SIG-M5 treated with dmso at 0.1 percent for 504 hours (cell line): ENCODE data around the gene SNCAIP.
"Not testable (repeated sequence)": the region's sequence is repeated elsewhere in the genome, so short reads cannot be mapped to it uniquely, and the experiment has no call there.

ENCODE experiments used
- DNase-seq: peaks from one replicate; lab custom pipeline; 2025; ENCODE audit not compliant: unreplicated experiment; lab: John Stamatoyannopoulos, UW

Gene SNCAIP

DNA sequence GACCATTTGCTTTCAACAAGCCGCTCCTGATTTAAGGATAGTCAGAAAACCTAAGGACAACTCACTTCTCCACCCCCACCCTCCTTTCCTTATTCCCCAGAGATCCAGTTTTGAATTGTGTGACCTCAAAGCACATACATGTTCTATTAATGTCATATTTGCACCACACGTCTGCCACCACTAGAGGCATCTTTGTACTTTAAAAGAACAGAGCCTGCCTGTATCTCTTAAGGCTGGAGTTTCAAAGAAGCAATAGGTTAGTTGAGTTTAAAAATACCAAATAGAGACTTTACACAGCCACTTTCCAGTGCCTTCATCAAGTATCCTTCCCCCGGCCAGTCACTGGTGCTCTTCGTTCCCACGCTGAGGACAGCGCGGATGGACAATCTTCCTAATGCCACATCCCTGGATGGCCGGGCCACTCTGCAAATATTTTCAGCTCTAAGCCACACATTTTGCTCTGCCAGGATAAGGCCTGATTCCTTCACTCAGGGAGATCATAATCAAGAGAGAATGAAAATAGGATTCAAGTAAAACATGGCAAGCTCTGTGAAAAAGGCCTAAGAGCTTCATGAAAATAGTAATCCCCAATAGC lies 146.3 kb downstream of the SNCAIP start:
- DNase-seq, result peak; percentile 36

DNA sequence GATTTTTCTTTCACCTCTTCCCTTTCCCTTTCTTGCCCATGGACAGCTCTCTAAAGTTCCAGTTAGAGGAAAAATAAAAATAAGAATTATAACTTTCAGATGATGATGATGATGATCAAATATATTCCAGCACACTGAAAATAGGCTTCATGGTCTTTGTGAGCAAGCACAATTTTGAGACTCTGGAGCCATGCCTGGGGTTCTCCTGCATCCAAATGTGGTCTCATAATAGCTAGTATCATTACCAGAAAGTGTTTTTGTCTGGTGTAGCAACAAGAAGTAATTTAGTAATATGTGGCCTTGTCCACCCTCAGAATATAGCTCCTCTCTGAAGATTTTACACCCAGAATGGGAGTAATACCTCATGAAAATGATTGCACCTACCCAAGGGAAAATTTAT lies 150.4 kb downstream of the SNCAIP start:
- no peak for DNase-seq

- DNase-seq, result no peak
These were observed 151.2 kb downstream of the SNCAIP start for GRCh38 chr5:122463221-122463620.

DNA sequence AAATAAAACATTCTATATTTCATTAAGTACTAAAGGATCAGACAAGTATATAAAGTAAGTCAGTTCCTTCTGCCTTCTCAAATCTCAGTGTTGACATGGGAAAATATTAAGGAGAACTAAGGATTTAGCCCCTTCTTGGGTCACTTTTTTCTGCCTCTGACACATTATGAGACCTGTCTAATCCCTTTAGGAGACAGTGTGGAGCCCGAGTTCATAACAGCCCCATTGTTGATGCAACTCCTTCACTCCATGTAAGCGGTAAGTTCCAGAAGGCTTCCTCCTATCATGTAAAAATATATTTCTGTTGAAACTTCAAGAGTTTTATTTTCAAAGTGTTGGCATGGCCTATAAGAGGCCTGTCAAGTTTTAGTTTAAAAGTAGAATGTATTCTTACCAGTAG lies 152.2 kb downstream of the SNCAIP start:
- DNase-seq, result no peak

- no peak for DNase-seq
These were observed 153.1 kb downstream of the SNCAIP start for GRCh38 chr5:122465031-122465577.

DNA sequence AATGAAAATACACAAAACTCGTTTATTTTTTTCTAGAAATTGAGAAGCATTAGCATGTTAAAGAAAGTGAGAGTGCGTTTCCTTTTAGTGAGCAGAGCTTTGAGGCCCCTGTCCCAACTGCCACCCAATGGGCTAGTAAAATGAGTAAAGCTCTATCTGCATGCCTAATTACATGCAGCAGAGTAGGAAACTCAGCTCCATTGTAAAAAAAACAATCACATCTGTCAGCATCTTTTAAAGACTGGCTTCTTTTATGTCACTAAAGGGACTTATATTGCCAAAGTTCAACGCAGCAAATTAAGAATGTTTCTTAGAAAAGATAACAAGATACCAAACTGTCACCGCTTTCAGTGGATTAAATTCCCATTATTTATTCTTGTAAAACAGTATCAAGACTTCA lies 154.0 kb downstream of the SNCAIP start:
- no peak for DNase-seq

- DNase-seq, result no peak
These were observed 156.5 kb downstream of the SNCAIP start for GRCh38 chr5:122468351-122469116.

GRCh38 chr5:122469384-122469919 lies 157.4 kb downstream of the SNCAIP start:
- no peak for DNase-seq

- DNase-seq, result no peak
These were observed 158.3 kb downstream of the SNCAIP start for GRCh38 chr5:122470365-122470764.

DNA sequence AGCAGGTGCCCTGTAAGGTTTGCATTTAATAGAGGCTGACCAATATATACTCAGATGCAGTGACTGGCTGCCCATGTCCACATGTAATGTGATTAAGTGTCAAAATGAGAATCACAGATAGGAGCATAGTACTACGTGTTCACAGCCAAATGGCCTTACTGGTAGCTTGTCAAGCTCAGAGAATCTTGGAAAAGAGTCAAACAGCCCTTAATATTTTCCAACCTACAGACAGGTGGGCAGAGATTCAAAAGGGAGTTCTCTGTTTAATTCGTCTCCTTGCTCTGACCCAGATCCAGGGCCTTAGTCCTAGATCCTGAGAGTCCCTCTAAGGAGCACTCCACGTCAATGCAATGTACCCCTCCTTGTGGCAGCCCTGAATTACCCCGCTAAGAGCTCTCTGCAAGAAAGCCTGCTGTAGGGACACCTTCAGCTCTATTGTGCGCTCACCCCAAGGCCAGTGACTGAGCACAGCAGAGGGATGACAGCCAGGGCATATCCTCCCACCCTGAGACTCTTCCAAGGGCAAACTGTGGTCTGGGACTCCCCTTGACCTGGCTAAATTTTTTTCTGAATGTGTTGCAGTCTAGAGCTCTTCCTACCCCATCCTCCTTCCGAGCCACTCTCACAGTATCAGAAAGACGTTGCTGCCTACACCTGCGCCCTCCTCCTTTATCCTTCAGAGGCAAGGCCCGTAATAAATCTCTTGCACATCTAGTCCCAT lies 159.2 kb downstream of the SNCAIP start:
- DNase-seq, result no peak

GRCh38 chr5:122471752-122472061 lies 159.7 kb downstream of the SNCAIP start:
- no peak for DNase-seq

DNA sequence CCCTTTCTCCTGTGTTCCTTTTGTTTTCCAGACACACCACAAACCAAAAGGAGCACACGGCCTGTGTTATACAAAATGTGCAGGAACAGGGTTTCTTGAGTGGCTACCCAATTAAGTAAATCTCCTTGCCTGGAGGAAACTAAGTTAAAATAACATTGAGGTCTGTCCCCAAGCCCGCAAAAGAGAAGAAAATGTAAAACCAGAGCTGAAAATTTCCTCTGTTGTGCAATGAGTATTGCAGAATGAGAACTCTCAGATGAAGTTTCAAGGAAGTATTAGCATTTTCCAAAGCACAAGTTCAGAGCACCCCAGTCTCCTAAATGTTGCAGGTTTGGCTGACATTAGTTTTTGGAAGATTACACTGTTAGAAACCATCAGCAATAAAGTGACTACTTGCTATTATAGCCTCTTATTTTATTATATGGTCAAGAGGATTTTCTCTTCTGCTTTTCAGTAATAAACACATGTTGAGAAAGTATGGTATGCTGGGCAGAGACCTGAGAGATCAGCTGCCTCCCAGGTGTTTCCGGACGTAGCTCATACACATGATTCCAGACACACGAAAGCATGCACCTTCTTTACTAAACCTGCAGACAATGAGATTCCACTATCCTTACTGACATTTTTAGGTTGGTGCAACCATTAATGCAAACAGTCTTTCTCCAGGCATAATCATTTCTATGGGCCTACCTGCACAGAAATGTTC lies 161.3 kb downstream of the SNCAIP start:
- DNase-seq, result peak; percentile 14

DNA sequence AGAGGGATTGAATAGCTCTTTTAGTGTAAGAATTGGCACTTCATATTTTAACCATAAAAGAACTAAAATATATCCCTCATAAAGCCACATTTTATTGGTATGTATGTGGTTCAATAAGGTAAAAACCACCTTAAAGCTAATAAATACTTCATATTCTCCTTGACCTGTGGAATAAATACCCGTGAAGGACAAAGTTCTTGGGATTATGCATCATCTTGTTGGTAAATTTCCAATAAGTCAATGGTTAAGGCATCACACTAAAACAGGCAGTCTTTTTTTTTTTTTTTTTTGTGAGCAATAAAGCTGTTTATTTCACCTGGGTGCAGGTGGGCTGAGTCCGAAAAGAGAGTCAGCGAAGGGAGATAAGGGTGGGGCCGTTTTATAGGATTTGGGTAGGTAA lies 161.9 kb downstream of the SNCAIP start:
- no peak for DNase-seq

GRCh38 chr5:122478741-122479442 lies 166.9 kb downstream of the SNCAIP start:
- DNase-seq, result peak; percentile 56

GRCh38 chr5:122480146-122480545 lies 168.1 kb downstream of the SNCAIP start:
- DNase-seq, result no peak

DNA sequence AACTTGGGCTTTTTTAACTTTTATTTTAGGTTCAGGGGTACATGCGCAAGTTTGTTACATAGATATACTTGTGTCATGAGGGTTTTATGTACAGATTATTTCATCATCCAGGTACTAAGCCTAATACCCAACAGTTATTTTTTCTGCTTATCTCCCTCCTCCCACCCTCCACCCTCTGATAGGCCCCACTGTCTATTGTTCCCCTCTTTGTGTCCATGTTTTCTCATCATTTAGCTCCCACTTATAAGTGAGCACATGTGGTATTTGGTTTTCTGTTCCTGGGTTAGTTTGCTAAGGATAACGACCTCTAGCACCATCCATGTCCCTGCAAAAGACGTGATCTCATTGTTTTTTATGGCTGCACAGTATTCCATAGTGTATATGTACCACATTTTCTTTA lies 172.1 kb downstream of the SNCAIP start:
- no peak for DNase-seq

GRCh38 chr5:122485226-122485625 lies 173.2 kb downstream of the SNCAIP start:
- no peak for DNase-seq

GRCh38 chr5:122486616-122487015 lies 174.6 kb downstream of the SNCAIP start:
- not testable (repeated sequence) for DNase-seq

DNA sequence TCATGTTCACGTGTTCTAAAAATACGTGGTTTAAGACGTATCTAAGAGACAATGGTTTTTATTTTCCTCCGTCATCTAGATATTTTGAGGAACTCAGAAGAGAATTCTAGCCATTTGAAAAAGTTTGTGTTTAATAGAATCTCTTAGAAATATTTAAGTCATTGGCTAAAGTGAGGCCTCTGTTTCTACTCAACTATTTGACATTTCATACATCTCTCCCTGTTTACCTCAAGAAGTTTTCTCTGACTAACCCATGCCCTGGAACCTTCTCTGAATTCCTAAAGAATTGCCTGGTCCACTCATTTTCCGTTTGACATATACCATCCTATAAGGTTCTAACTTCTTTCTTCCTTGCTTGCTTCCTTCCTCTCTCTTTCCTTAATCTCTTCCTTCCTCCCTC lies 178.7 kb downstream of the SNCAIP start:
- DNase-seq, result no peak

DNA sequence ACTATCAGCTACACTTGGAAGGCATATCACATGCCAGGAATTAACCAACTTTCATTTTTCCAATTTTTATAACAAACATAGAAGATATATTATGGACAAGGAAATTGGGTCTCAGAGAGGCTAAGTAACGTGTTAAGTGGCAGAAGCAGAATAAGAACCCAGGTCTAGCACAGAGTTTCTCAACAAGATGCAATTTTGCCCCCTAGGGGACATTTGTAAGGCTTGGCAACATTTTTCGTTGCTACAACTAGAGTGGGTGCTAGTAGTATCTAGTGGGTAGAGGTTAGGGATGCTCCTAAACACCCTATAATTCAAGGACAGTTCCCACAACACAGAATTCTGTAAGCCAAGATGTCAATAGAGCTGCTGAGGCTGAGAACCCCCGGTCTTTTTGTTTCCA lies 180.6 kb downstream of the SNCAIP start:
- DNase-seq, result no peak
